Type B pancreatic cell (in vitro differentiated cells): Measurements from ENCODE around the gene CD200R1. TPM values are rescaled to one million over a fixed set of nuclear protein-coding genes. Genes with fewer than 3 reads are reported as not detected.

ENCODE experiments used
- DNase-seq: peaks from one replicate; pipeline ENCODE4 v3.0.0; 2021; ENCODE audit warnings: mixed read lengths; ENCODE audit not compliant: unreplicated experiment; ENCODE audit errors: extremely low spot score
- H3K27ac Mint-ChIP-seq: 2 replicates; pipeline ENCODE4 v1.8.0; 2021; ENCODE audit warnings: mild to moderate bottlenecking, mixed read lengths
- H3K27me3 Mint-ChIP-seq: 2 replicates; pipeline ENCODE4 v1.8.0; 2021; ENCODE audit warnings: mixed read lengths
- H3K36me3 Mint-ChIP-seq: 2 replicates; pipeline ENCODE4 v1.8.0; 2021; ENCODE audit warnings: mixed read lengths
- H3K4me1 Mint-ChIP-seq: one replicate; pipeline ENCODE4 v1.8.0; 2021; ENCODE audit warnings: mixed read lengths; ENCODE audit not compliant: unreplicated experiment
- H3K4me3 Mint-ChIP-seq: 2 replicates; pipeline ENCODE4 v1.8.0; 2021; ENCODE audit warnings: mild to moderate bottlenecking, mixed read lengths
- H3K9me3 Mint-ChIP-seq: 2 replicates; pipeline ENCODE4 v1.8.0; 2021; ENCODE audit warnings: mixed read lengths
- total RNA-seq: library from RNA; stranded (reverse); gene quantifications from 2 replicates; pipeline ENCODE4 v1.2.1, GENCODE V29; 2021; ENCODE audit warnings: low replicate concordance
- TF ChIP-seq, protein P1 (sequence below): fragments of 200-600 bp; sonication (generic); conservative IDR thresholded peaks from 2 replicates; pipeline ENCODE4 v1.5.0; 2021; ENCODE audit warnings: antibody characterized with exemption, mild to moderate bottlenecking

Gene CD200R1
- total RNA-seq, 1 donor from 2014 or later, result 2.1 TPM

DNA sequence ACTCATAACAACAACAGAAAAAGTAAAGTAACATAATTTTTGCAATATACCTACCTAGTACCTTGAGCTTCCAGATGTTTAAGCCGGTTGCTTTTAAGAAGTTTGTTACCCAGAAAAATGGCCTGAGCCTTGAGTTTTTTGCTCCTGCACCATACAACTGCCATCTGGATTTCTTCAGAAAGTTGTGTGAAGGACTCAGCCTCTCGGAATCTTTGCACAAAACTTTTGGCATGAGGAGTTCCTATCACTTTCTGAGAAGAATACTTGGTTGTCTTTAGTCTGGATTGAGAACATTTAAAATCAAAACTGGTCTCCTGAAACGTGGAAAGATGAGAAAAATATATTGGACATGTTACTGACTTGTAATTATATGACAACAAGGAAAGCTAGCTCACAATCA, 33.2 kb upstream of the CD200R1 start:
- H3K27me3 Mint-ChIP-seq, result no peaks in the 10 kb centered on the region
- TF ChIP-seq, protein P1, sequence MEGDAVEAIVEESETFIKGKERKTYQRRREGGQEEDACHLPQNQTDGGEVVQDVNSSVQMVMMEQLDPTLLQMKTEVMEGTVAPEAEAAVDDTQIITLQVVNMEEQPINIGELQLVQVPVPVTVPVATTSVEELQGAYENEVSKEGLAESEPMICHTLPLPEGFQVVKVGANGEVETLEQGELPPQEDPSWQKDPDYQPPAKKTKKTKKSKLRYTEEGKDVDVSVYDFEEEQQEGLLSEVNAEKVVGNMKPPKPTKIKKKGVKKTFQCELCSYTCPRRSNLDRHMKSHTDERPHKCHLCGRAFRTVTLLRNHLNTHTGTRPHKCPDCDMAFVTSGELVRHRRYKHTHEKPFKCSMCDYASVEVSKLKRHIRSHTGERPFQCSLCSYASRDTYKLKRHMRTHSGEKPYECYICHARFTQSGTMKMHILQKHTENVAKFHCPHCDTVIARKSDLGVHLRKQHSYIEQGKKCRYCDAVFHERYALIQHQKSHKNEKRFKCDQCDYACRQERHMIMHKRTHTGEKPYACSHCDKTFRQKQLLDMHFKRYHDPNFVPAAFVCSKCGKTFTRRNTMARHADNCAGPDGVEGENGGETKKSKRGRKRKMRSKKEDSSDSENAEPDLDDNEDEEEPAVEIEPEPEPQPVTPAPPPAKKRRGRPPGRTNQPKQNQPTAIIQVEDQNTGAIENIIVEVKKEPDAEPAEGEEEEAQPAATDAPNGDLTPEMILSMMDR, result no peak
- H3K27ac Mint-ChIP-seq, result no peak overlapping the region
- no peaks in the 10 kb centered on the region for H3K4me1 Mint-ChIP-seq
- H3K4me3 Mint-ChIP-seq, result no peak overlapping the region
- no peak for DNase-seq
- H3K9me3 Mint-ChIP-seq, result no peaks in the 10 kb centered on the region
- H3K36me3 Mint-ChIP-seq, result peaks cover 30% of the 10 kb centered on the region

DNA sequence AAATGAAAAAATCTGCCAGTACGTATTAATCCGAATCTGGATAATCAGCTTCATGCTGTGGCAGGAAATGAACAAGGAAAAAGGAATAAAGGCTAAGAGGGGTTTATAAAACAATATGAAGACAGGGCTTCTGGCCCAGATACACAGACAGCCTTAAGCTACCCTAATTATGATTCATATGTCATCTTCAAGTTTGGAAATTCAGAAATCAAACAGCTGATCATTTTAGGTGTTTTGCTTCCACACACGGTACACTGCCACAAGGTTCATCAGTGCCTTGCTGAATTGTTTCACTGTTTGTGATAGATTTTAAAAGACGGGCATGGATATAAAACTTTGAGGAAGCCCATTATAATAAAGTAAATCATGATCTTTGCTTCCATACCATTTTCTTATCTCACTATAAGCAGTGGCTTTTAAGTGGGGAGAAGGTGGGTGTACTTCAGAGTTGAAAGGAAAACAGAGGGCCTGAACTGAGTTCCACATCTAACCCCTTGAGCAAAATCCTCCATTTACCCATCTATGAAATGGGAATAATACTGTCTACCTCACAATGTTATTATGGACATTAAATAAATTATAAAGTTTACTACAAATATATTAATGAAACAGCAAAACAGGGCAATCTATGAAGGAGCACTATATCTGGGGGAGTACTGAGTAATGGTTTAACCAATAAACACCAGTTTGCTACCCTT, 31.6 kb upstream of the CD200R1 start:
- Mint-ChIP-seq H3K27ac (no peak overlapping the region), H3K4me3 (no peak overlapping the region), H3K27me3 (no peaks in the 10 kb centered on the region), H3K4me1 (no peaks in the 10 kb centered on the region), H3K36me3 (peaks cover 36% of the 10 kb centered on the region), H3K9me3 (no peaks in the 10 kb centered on the region)
- TF ChIP-seq, protein P1, result no peak
- DNase-seq, result no peak

DNA sequence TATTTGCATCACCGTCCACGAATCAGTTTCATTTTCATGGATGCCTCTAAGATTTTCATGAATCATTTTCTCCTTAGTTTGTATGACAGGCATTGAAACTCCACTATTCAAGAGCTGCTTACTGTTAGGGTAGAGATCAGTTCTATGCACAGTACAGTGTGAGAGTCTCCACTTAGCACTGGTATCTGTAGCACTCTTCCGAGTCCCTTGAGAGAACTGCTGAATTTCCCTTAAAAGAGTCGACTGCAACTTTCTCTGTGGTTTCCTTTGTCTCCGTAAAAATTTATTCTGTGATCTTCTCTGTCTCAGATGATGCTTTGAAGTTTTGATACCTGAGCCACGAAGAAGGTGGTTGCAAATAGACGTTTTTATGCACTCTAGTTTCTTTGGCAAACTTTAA, 30.7 kb upstream of the CD200R1 start:
- H3K4me3 Mint-ChIP-seq, result no peak overlapping the region
- H3K27ac Mint-ChIP-seq, result no peak overlapping the region
- peaks cover 41% of the 10 kb centered on the region for H3K36me3 Mint-ChIP-seq
- no peaks in the 10 kb centered on the region for H3K27me3 Mint-ChIP-seq
- TF ChIP-seq, protein P1, result no peak
- H3K4me1 Mint-ChIP-seq, result no peaks in the 10 kb centered on the region
- H3K9me3 Mint-ChIP-seq, result no peaks in the 10 kb centered on the region
- no peak for DNase-seq

DNA sequence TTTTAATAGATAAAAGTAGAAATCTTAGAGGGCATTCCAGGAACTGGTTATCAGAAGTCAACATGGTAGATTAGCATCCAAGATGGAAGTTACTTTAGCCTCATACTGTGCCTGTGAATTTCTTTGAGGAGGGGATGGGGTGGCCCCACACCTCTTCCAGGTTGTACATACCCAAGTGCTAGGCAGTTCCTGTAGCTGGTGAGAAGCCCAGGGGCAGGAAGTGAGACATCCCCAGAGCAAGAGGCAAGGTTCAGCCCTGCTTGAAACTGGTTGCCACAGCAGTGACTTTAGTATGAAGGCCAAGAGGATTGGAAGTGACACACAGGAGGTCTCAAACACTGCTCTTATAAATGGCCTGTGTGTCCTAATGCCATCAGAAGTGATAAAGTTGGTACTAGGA, 27.8 kb upstream of the CD200R1 start:
- H3K36me3 Mint-ChIP-seq, result peaks cover 48% of the 10 kb centered on the region
- H3K9me3 Mint-ChIP-seq, result no peaks in the 10 kb centered on the region
- H3K27ac Mint-ChIP-seq, result no peak overlapping the region

DNA sequence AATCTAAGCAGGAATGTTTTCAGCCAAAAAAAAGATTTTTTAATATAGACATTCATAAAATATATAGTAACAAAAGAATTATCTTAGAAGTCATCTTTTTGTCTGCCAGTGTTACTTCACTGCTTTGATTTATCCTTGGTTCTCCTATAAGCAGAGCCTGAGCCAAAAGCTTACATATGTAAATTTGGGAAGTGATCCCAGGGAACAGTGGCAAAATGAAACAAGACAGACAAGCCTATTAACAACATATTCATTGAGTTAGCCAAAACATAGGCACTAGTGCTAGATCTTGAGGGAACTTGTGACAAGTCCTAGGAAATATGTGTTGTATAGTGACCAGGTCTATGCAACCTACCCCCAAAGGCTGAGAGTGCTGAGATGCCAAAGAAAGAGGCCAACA, 27.1 kb upstream of the CD200R1 start:
- Mint-ChIP-seq H3K27ac (no peak overlapping the region), H3K27me3 (no peaks in the 10 kb centered on the region)
- TF ChIP-seq, protein P1, result no peak

More for the DNA sequence above, 27.8 kb upstream of the CD200R1 start:
- TF ChIP-seq, protein P1, result no peak
- no peak overlapping the region for H3K4me3 Mint-ChIP-seq
- DNase-seq, result no peak
- H3K27me3 Mint-ChIP-seq, result no peaks in the 10 kb centered on the region
- no peaks in the 10 kb centered on the region for H3K4me1 Mint-ChIP-seq

DNA sequence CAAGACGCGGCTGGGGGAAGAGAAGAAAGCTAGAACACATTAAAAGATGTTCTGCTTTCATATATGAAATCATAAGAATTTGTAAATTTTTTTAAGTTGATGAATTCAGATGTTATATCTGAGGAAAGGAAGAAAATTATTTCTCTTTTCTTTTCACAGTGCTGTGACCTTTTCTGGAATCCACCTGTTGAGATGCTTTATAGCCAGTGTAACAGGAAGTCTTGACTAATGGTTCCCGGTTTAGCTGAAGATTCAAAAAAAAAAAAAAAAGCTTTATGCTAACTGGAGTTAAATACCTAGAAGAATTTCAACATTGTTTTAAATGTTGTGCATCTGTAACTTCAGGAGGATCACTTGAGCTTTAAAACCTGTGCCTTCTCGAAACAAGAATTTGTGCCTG, 25.8 kb upstream of the CD200R1 start:
- no peaks in the 10 kb centered on the region for H3K9me3 Mint-ChIP-seq
- TF ChIP-seq, protein P1, result no peak

More for the DNA sequence above, 27.1 kb upstream of the CD200R1 start:
- DNase-seq, result no peak
- Mint-ChIP-seq H3K4me3 (no peak overlapping the region), H3K9me3 (no peaks in the 10 kb centered on the region), H3K4me1 (no peaks in the 10 kb centered on the region), H3K36me3 (peaks cover 44% of the 10 kb centered on the region)

More for the DNA sequence above, 25.8 kb upstream of the CD200R1 start:
- H3K4me3 Mint-ChIP-seq, result no peak overlapping the region
- no peak for DNase-seq
- H3K4me1 Mint-ChIP-seq, result no peaks in the 10 kb centered on the region
- H3K36me3 Mint-ChIP-seq, result peaks cover 43% of the 10 kb centered on the region
- no peak overlapping the region for H3K27ac Mint-ChIP-seq
- no peaks in the 10 kb centered on the region for H3K27me3 Mint-ChIP-seq
